Activated T-helper 17 cell treated with anti-CD3 and anti-CD28 coated beads, Interleukin-2, amount 50 U/mL, for 72 hours (primary cell): ENCODE results near the gene DSE. TPM values are rescaled to one million over a fixed set of nuclear protein-coding genes. Genes with fewer than 3 reads are reported as not detected.
"Not testable (repeated sequence)": the region's sequence is repeated elsewhere in the genome, so short reads cannot be mapped to it uniquely, and the experiment has no call there.

Experiments
- ATAC-seq: fragments of 150-1000 bp; cut with Tn5 transposase; replicated peaks from 2 replicates; pipeline ENCODE4 v1.10.0; 2021; ENCODE audit warnings: mild to moderate bottlenecking, moderate library complexity
- H3K27ac Mint-ChIP-seq: one replicate; pipeline ENCODE4 v1.8.0; 2022; ENCODE audit warnings: mixed read lengths
- H3K27me3 Mint-ChIP-seq: one replicate; pipeline ENCODE4 v1.8.0; 2022; ENCODE audit warnings: mixed read lengths
- H3K36me3 Mint-ChIP-seq: one replicate; pipeline ENCODE4 v1.8.0; 2022; ENCODE audit warnings: low read depth, mild to moderate bottlenecking, mixed read lengths
- H3K4me1 Mint-ChIP-seq: one replicate; pipeline ENCODE4 v1.8.0; 2022; ENCODE audit warnings: mixed read lengths
- H3K4me3 Mint-ChIP-seq: one replicate; pipeline ENCODE4 v1.8.0; 2022; ENCODE audit warnings: mild to moderate bottlenecking, mixed read lengths
- H3K9me3 Mint-ChIP-seq: one replicate; pipeline ENCODE4 v1.8.0; 2022; ENCODE audit warnings: mixed read lengths
- total RNA-seq, 2 donors: library from RNA; stranded (reverse); gene quantifications; one replicate each; pipeline ENCODE4 v1.2.3, GENCODE V29; 2022

DSE gene
- 10 to 100 TPM; 26.0 to 28.9 TPM for total RNA-seq

GRCh38 chr6:116370760-116371119 lies at the start of gene DSE:
Gene DSE, plus strand, starts transcription at chr6:116370947. Its CDS starts 28,304 bp downstream, at chr6:116399251.
- no peaks in the 10 kb centered on the region for H3K9me3 Mint-ChIP-seq
- peak; percentile 64 for ATAC-seq
- H3K36me3 Mint-ChIP-seq: peaks cover 5% of the 10 kb centered on the region
- H3K4me1 Mint-ChIP-seq: peaks cover 19% of the 10 kb centered on the region
- H3K27ac Mint-ChIP-seq: peak within 1 kb of the TSS; percentile 81
- peak within 1 kb of the TSS; percentile 82 for H3K4me3 Mint-ChIP-seq
- no peaks in the 10 kb centered on the region for H3K27me3 Mint-ChIP-seq

GRCh38 chr6:116321933-116322332 lies 48.8 kb upstream of the DSE start:
- not testable (repeated sequence) for ATAC-seq, H3K9me3 Mint-ChIP-seq, H3K4me1 Mint-ChIP-seq, H3K27me3 Mint-ChIP-seq, H3K4me3 Mint-ChIP-seq, H3K36me3 Mint-ChIP-seq, H3K27ac Mint-ChIP-seq

GRCh38 chr6:116323863-116324262 lies 46.9 kb upstream of the DSE start:
- no peak overlapping the region for H3K27ac Mint-ChIP-seq
- no peaks in the 10 kb centered on the region for H3K27me3 Mint-ChIP-seq
- no peak for ATAC-seq
- no peak overlapping the region for H3K4me3 Mint-ChIP-seq
- H3K9me3 Mint-ChIP-seq: no peaks in the 10 kb centered on the region
- H3K36me3 Mint-ChIP-seq: no peaks in the 10 kb centered on the region
- no peaks in the 10 kb centered on the region for H3K4me1 Mint-ChIP-seq

GRCh38 chr6:116325634-116326132 lies 45.1 kb upstream of the DSE start:
- not testable (repeated sequence) for H3K27ac Mint-ChIP-seq, H3K4me3 Mint-ChIP-seq, H3K36me3 Mint-ChIP-seq, H3K4me1 Mint-ChIP-seq, H3K9me3 Mint-ChIP-seq, ATAC-seq, H3K27me3 Mint-ChIP-seq

GRCh38 chr6:116326181-116326671 lies 44.5 kb upstream of the DSE start:
- Mint-ChIP-seq H3K27me3 (no peaks in the 10 kb centered on the region), H3K4me1 (no peaks in the 10 kb centered on the region), H3K36me3 (no peaks in the 10 kb centered on the region), H3K4me3 (no peak overlapping the region), H3K27ac (no peak overlapping the region), H3K9me3 (no peaks in the 10 kb centered on the region)
- no peak for ATAC-seq

- no peaks in the 10 kb centered on the region for H3K27me3 Mint-ChIP-seq
- H3K9me3 Mint-ChIP-seq: no peaks in the 10 kb centered on the region
- H3K27ac Mint-ChIP-seq: no peak overlapping the region
- no peaks in the 10 kb centered on the region for H3K4me1 Mint-ChIP-seq
- no peak for ATAC-seq
- no peaks in the 10 kb centered on the region for H3K36me3 Mint-ChIP-seq
- H3K4me3 Mint-ChIP-seq: no peak overlapping the region
These were observed 43.8 kb upstream of the DSE start for GRCh38 chr6:116326996-116327395.

- ATAC-seq: no peak
- H3K36me3 Mint-ChIP-seq: no peaks in the 10 kb centered on the region
- no peaks in the 10 kb centered on the region for H3K27me3 Mint-ChIP-seq
These were observed 42.8 kb upstream of the DSE start for GRCh38 chr6:116327803-116328527.

GRCh38 chr6:116328528-116328903 lies 42.2 kb upstream of the DSE start:
- H3K4me1 Mint-ChIP-seq: no peaks in the 10 kb centered on the region
- no peak overlapping the region for H3K4me3 Mint-ChIP-seq
- no peaks in the 10 kb centered on the region for H3K9me3 Mint-ChIP-seq
- ATAC-seq: no peak
- no peaks in the 10 kb centered on the region for H3K27me3 Mint-ChIP-seq
- no peaks in the 10 kb centered on the region for H3K36me3 Mint-ChIP-seq
- no peak overlapping the region for H3K27ac Mint-ChIP-seq

More at GRCh38 chr6:116327803-116328527, 42.8 kb upstream of the DSE start:
- no peak overlapping the region for H3K4me3 Mint-ChIP-seq
- H3K9me3 Mint-ChIP-seq: no peaks in the 10 kb centered on the region
- H3K27ac Mint-ChIP-seq: no peak overlapping the region
- no peaks in the 10 kb centered on the region for H3K4me1 Mint-ChIP-seq

GRCh38 chr6:116329156-116329555 lies 41.6 kb upstream of the DSE start:
- Mint-ChIP-seq H3K36me3 (no peaks in the 10 kb centered on the region), H3K4me3 (no peak overlapping the region), H3K9me3 (no peaks in the 10 kb centered on the region), H3K27me3 (no peaks in the 10 kb centered on the region), H3K4me1 (no peaks in the 10 kb centered on the region), H3K27ac (no peak overlapping the region)
- ATAC-seq: no peak

- ATAC-seq: no peak
- Mint-ChIP-seq H3K4me1 (no peaks in the 10 kb centered on the region), H3K9me3 (no peaks in the 10 kb centered on the region), H3K4me3 (no peak overlapping the region), H3K27ac (no peak overlapping the region), H3K36me3 (no peaks in the 10 kb centered on the region), H3K27me3 (no peaks in the 10 kb centered on the region)
These were observed 40.2 kb upstream of the DSE start for GRCh38 chr6:116330511-116330910.

GRCh38 chr6:116332096-116332495 lies 38.7 kb upstream of the DSE start:
- Mint-ChIP-seq H3K4me1 (no peaks in the 10 kb centered on the region), H3K27ac (no peak overlapping the region), H3K27me3 (no peaks in the 10 kb centered on the region), H3K4me3 (no peak overlapping the region), H3K9me3 (no peaks in the 10 kb centered on the region), H3K36me3 (no peaks in the 10 kb centered on the region)
- ATAC-seq: no peak

- ATAC-seq, H3K4me3 Mint-ChIP-seq, H3K9me3 Mint-ChIP-seq, H3K27ac Mint-ChIP-seq, H3K4me1 Mint-ChIP-seq, H3K27me3 Mint-ChIP-seq, H3K36me3 Mint-ChIP-seq: not testable (repeated sequence)
These were observed 35.9 kb upstream of the DSE start for GRCh38 chr6:116334638-116335409.

- ATAC-seq: no peak
- Mint-ChIP-seq H3K36me3 (no peaks in the 10 kb centered on the region), H3K4me1 (no peaks in the 10 kb centered on the region), H3K27ac (no peak overlapping the region), H3K4me3 (no peak overlapping the region), H3K27me3 (no peaks in the 10 kb centered on the region), H3K9me3 (no peaks in the 10 kb centered on the region)
These were observed 35.0 kb upstream of the DSE start for GRCh38 chr6:116335612-116336215.

GRCh38 chr6:116338943-116339342 lies 31.8 kb upstream of the DSE start:
- Mint-ChIP-seq H3K4me1 (no peaks in the 10 kb centered on the region), H3K27me3 (no peaks in the 10 kb centered on the region), H3K27ac (no peak overlapping the region), H3K4me3 (no peak overlapping the region), H3K9me3 (no peaks in the 10 kb centered on the region), H3K36me3 (no peaks in the 10 kb centered on the region)
- ATAC-seq: no peak

- not testable (repeated sequence) for H3K4me1 Mint-ChIP-seq, H3K4me3 Mint-ChIP-seq, H3K9me3 Mint-ChIP-seq, H3K27ac Mint-ChIP-seq, H3K36me3 Mint-ChIP-seq, ATAC-seq, H3K27me3 Mint-ChIP-seq
These were observed 30.1 kb upstream of the DSE start for GRCh38 chr6:116340625-116341024.
